Fibroblast of the conjunctiva (primary cell): ENCODE data around the gene OPA1.
A peak's percentile ranks its signal among the peaks of the same experiment; 100 is the strongest.
"Not testable (repeated sequence)": the region's sequence is repeated elsewhere in the genome, so short reads cannot be mapped to it uniquely, and the experiment has no call there.

Experiments
- DNase-seq: peaks from one replicate; pipeline ENCODE4 v3.0.0-alpha.2; 2010; ENCODE audit warnings: low read depth

OPA1 gene

GRCh38 chr3:193589616-193590015, 3.4 kb upstream of the OPA1 start:
- DNase-seq = no peak

- peak; percentile 17 for DNase-seq
These were observed 2.7 kb upstream of the OPA1 start for GRCh38 chr3:193590088-193590856.

- no peak for DNase-seq
These were observed 641 bp downstream of the OPA1 start for GRCh38 chr3:193593668-193594030.

- DNase-seq = no peak
These were observed 2.1 kb downstream of the OPA1 start for GRCh38 chr3:193594946-193595689.

GRCh38 chr3:193595939-193596487, 3.0 kb downstream of the OPA1 start:
- DNase-seq = no peak

GRCh38 chr3:193598202-193598601, 5.2 kb downstream of the OPA1 start:
- DNase-seq = no peak

GRCh38 chr3:193599393-193599792, 6.4 kb downstream of the OPA1 start:
- DNase-seq = no peak

- peak; percentile 36 for DNase-seq
These were observed 12.9 kb downstream of the OPA1 start for GRCh38 chr3:193605876-193606275.

GRCh38 chr3:193606892-193607291, 13.9 kb downstream of the OPA1 start:
- DNase-seq = not testable (repeated sequence)

- DNase-seq = not testable (repeated sequence)
These were observed 17.5 kb downstream of the OPA1 start for GRCh38 chr3:193610516-193610915.

- no peak for DNase-seq
These were observed 21.4 kb downstream of the OPA1 start for GRCh38 chr3:193614430-193614829.

- DNase-seq = no peak
These were observed 24.6 kb downstream of the OPA1 start for GRCh38 chr3:193617628-193618027.

GRCh38 chr3:193620057-193620456, 27.0 kb downstream of the OPA1 start:
- DNase-seq = no peak

GRCh38 chr3:193620650-193621049, 27.6 kb downstream of the OPA1 start:
- DNase-seq = peak; percentile 16

- no peak for DNase-seq
These were observed 28.1 kb downstream of the OPA1 start for GRCh38 chr3:193621127-193621526.

GRCh38 chr3:193630005-193630404, 37.0 kb downstream of the OPA1 start:
- no peak for DNase-seq

- DNase-seq = no peak
These were observed 44.8 kb downstream of the OPA1 start for GRCh38 chr3:193637831-193638230.

GRCh38 chr3:193638833-193639232, 45.8 kb downstream of the OPA1 start:
- no peak for DNase-seq

GRCh38 chr3:193640165-193640715, 47.2 kb downstream of the OPA1 start:
- no peak for DNase-seq

- no peak for DNase-seq
These were observed 47.9 kb downstream of the OPA1 start for GRCh38 chr3:193640728-193641439.

- DNase-seq = no peak
These were observed 48.4 kb downstream of the OPA1 start for GRCh38 chr3:193641440-193641775.

GRCh38 chr3:193645806-193646205, 52.8 kb downstream of the OPA1 start:
- no peak for DNase-seq
